ENCODE results near the gene STK39. TPM values are rescaled to one million over a fixed set of nuclear protein-coding genes. Genes with fewer than 3 reads are reported as not detected.

STK39 gene
- total RNA-seq, 2 experiments from 2014 or later, result 7.9 to 9.5 TPM

- Mint-ChIP-seq H3K9me3 (no peaks in the 10 kb centered on the region), H3K36me3 (ENCODE audit: low read depth) (peaks cover 34% of the 10 kb centered on the region), H3K4me1 (ENCODE audit: low read depth) (peaks cover 37% of the 10 kb centered on the region), H3K4me3 (no peak overlapping the region), H3K27me3 (no peaks in the 10 kb centered on the region), H3K27ac (no peak overlapping the region)
- POLR2A ChIA-PET, result no interaction called here
- Histone ChIP-seq H3K27me3 (ENCODE audit: control insufficient read depth in 1 of 2, insufficient read depth in 2 of 2, low read length in 2 of 2) (no peaks in the 10 kb centered on the region), H3K4me1 (ENCODE audit: insufficient read depth, low read length) (no peaks in the 10 kb centered on the region), H3K27ac (ENCODE audit: low read depth in 1 of 2, low read length in 2 of 2) (no peak overlapping the region), H3K9me3 (ENCODE audit: control insufficient read depth in 1 of 2, insufficient read depth in 1 of 2, low read length in 2 of 2) (no peaks in the 10 kb centered on the region), H3K4me3 (ENCODE audit: low read length) (no peak overlapping the region), H3K36me3 (ENCODE audit: insufficient read depth, low read length) (peaks cover 16% of the 10 kb centered on the region)
- DNase-seq (no peak), ATAC-seq (ENCODE audit: poor library complexity) (no peak)
- intact Hi-C loops (cut with DNase I, micrococcal nuclease), result no loop called here
- CTCF ChIA-PET, result no interaction called here
- no peak for TF ChIP-seq CTCF (IDR thresholded peaks at IDR 0.05)
Measured at GRCh38 chr2:168169097-168169745, 78.2 kb downstream of the STK39 start.

GRCh38 chr2:168167511-168168263, 79.7 kb downstream of the STK39 start:
- TF ChIP-seq CTCF (IDR thresholded peaks at IDR 0.05), result no peak
- DNase-seq (no peak), ATAC-seq (ENCODE audit: poor library complexity) (no peak)
- H3K27me3 ChIP-seq (ENCODE audit: control insufficient read depth in 1 of 2, insufficient read depth in 2 of 2, low read length in 2 of 2), result no peaks in the 10 kb centered on the region
- ChIA-PET CTCF (no interaction called here), POLR2A (no interaction called here)
- Mint-ChIP-seq H3K4me3 (no peak overlapping the region), H3K27me3 (no peaks in the 10 kb centered on the region), H3K36me3 (ENCODE audit: low read depth) (peaks cover 42% of the 10 kb centered on the region), H3K4me1 (ENCODE audit: low read depth) (peaks cover 42% of the 10 kb centered on the region), H3K9me3 (no peaks in the 10 kb centered on the region), H3K27ac (no peak overlapping the region)
- peaks cover 23% of the 10 kb centered on the region for H3K36me3 ChIP-seq (ENCODE audit: insufficient read depth, low read length)
- no peak overlapping the region for H3K27ac ChIP-seq (ENCODE audit: low read depth in 1 of 2, low read length in 2 of 2)
- no peak overlapping the region for H3K4me3 ChIP-seq (ENCODE audit: low read length)
- intact Hi-C loops (cut with DNase I, micrococcal nuclease), result no loop called here
- no peaks in the 10 kb centered on the region for H3K4me1 ChIP-seq (ENCODE audit: insufficient read depth, low read length)
- H3K9me3 ChIP-seq (ENCODE audit: control insufficient read depth in 1 of 2, insufficient read depth in 1 of 2, low read length in 2 of 2), result no peaks in the 10 kb centered on the region

GRCh38 chr2:168166902-168167510, 80.4 kb downstream of the STK39 start:
- ATAC-seq (ENCODE audit: poor library complexity) (no peak), DNase-seq (no peak)
- Mint-ChIP-seq H3K27ac (no peak overlapping the region), H3K4me1 (ENCODE audit: low read depth) (peaks cover 38% of the 10 kb centered on the region), H3K27me3 (no peaks in the 10 kb centered on the region), H3K9me3 (no peaks in the 10 kb centered on the region), H3K4me3 (no peak overlapping the region), H3K36me3 (ENCODE audit: low read depth) (peaks cover 42% of the 10 kb centered on the region)
- H3K27ac ChIP-seq (ENCODE audit: low read depth in 1 of 2, low read length in 2 of 2), result no peak overlapping the region
- ChIA-PET POLR2A (no interaction called here), CTCF (no interaction called here)
- H3K4me3 ChIP-seq (ENCODE audit: low read length), result no peak overlapping the region
- H3K9me3 ChIP-seq (ENCODE audit: control insufficient read depth in 1 of 2, insufficient read depth in 1 of 2, low read length in 2 of 2), result no peaks in the 10 kb centered on the region
- intact Hi-C loops (cut with DNase I, micrococcal nuclease), result no loop called here
- H3K27me3 ChIP-seq (ENCODE audit: control insufficient read depth in 1 of 2, insufficient read depth in 2 of 2, low read length in 2 of 2), result no peaks in the 10 kb centered on the region
- no peaks in the 10 kb centered on the region for H3K4me1 ChIP-seq (ENCODE audit: insufficient read depth, low read length)
- peaks cover 23% of the 10 kb centered on the region for H3K36me3 ChIP-seq (ENCODE audit: insufficient read depth, low read length)
- TF ChIP-seq CTCF (IDR thresholded peaks at IDR 0.05), result no peak
